Endothelial cell of hepatic sinusoid (primary cell): ENCODE measurements around the gene KCNJ10.

Experiments
- in situ Hi-C: cut with HindIII; loops from 2 replicates; pipeline ENCODE4 v1.10.0; 2017; ENCODE audit warnings: low sequenced_read_pairs

Gene KCNJ10

DNA sequence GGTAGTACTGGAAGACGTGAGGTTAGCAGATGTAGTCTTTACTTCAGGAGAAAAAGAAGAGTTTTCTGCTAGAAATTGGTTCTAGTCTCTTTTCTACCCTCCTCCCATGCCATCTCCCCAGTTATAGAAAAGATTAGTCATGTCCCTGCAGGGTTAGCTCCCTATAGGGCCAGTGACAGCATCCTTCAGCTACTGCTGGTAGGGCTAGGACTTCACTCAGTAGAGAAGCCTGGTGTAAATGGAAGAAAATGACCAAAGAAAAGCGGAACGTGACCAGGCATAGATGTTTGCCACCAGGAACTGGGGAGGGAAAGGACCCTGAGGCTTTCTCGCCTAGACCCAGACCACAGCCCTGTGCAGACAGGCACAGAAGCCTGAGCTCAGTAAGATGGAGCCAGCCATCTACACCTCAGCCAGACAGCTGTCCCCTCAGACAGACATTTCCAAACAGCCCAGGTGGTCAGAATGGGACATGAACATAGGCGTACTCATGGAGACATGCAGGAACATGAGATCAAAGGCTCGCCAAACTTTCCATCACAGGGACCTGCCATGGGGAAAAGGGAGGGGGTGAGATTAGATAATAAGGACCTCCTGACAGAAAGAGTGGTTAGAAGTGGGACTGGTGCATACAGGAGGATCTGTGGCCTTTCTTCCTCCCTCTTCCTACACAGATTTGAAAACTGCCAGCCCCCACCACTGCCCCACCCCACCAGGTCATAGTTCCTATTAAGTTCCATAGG lies 92.4 kb downstream of the KCNJ10 start:
- in situ Hi-C loops: no loop called here

DNA sequence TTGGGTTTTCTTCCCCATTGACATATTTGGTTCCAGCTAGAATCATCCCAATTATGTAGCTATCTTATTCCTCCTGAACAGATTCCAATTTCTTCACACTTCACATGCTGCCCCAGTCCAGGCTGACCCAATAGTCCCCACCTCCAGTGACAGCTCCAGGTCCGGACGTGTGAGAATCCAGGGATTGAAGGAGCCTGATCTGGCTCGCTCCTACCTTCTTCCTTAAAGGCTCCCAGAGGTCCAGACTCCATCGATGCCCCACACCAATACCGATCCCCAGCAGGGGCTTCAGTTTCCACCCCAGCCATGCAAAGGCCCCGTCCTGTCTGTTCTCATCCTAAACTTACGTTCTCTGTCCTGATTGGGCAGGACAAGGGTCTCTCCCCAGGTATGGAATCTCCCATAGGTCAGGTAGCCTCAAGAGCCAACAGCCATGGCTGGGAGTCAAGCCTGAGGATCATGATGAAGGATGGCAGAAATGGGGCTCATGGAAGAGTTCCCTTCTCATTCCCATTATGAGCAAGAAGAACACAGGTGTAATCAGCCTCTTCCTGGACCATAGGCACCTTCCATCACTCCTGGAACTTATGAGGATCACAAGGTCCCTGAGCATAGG lies 95.5 kb downstream of the KCNJ10 start:
- in situ Hi-C loops: no loop called here

DNA sequence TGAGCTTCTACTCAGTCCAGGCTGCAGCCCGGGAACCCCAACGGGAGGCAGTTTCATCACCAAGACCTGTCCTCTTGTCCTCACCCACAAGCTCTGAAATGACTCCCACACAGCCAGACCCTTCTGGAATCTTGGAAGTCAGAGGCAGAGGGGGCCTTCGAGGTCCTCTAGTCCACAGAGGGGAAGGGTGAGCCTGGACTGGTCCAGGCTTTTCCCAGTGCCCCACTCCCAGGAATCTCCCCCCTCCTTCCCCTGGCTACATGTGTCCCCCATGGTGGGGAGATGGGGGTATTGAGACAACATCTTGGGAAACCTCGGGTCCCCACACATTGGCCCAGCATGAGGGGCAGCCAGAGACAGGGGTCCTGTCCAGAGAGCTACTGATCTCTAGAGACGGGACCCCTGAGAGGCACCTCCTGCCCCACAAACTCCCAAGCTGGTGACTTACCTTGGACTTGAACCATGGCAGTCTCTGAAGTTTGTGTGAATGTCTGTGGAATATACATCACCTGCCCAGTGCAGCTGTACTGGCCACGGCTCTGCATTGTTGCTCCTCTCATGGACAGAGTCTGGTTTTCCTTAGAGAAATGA lies 96.5 kb downstream of the KCNJ10 start:
- in situ Hi-C loops: no loop called here

DNA sequence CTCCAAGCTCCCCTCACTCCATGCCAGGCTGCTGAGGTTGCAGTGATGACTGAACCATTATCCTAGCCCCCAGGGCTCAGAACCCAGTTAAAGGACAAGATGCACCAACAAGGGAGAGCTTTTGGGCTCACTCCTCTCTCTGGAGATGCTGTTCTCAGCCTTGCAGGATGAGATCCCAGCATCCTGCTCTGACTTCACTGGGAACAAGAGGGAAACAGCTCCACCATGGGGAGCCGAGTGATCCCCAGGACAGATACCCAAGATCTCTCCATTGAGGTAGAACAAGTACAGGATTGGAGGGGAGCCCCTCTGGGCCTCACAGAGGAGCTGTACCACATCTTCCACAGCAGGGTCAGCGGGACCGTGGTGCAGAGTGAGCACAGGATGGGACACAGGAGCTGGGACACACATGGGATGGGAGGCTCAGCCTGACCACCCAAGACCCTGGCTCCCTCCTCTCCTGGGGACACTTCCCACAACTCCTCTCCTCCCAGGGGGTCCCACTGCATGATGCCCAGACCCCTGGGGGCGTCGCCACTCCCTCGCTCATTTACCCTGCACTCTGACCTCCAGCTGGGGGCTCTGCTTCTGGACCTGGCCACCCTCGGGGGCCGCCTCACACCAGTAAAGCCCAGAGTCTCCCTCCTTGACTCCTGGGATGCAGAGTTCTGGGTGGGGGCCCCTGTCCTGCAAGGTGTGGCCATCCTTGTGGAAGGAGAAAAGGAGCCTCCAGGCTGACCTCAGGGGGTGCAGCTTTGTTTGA lies 97.3 kb downstream of the KCNJ10 start:
- in situ Hi-C loops: no loop called here

DNA sequence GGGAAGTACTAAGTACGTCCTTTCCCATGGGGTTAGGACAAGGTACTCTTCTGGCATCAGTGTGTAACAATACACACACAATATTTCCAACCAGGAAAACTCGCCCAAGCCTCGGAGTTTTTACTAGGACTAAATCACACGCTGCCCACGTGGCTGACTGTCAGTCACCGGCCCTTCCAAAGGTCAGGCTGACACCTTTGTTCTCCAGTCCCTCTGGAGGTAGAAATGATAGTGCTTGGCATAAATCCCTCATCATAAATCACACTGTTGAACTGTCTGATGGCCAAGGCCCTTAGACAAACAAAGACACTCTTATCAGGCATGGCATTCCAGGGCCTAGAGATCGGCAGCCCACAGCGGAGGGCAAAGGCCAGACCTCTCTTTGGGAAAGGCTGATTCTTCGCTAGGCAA lies 99.0 kb downstream of the KCNJ10 start:
- in situ Hi-C loops: no loop called here

DNA sequence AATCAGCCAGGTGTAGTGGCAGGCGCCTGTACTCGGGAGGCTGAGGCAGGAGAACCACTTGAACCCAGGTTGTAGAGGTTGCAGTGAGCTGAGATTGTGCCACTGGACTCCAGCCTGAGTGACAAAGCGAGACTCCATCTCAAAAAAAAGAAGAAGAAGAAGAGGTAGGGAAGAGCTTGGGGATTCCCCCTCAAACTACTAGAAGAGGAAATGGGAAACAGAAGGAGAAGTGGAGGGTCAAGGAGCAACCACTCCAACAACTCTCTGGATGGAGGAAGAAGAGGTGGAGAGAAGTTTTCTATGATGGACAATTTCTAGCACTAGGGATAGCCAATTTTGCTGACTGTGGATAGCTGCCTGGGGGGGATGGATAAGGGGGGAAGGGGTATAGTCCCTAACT lies 101.1 kb downstream of the KCNJ10 start:
- in situ Hi-C loops: loop anchor here (5.0 kb wide), 1 partner anchor 103 kb away; the partner anchor contains the start of gene KCNJ10

DNA sequence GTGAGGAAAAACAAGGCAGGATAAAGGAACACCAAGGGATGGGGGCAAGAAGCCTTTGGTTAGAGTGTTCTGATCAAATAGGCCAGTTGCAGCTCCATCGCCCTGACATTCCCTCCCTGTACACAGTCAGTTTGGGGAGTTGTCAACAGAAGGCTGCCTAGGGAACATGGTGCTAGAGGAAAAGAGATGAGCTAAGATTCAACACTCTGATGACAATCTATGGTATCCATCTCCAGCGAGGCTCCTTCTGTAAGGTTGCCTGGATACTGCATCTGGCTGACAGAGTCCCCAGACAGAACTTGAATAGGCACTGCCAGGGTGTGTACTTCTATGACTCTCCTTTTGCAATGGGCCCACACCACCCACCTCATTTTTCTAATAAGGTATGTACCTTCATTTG lies 104.7 kb downstream of the KCNJ10 start:
- in situ Hi-C loops: loop anchor here (5.0 kb wide), 1 partner anchor 107 kb away; the partner anchor contains the start of gene KCNJ10

DNA sequence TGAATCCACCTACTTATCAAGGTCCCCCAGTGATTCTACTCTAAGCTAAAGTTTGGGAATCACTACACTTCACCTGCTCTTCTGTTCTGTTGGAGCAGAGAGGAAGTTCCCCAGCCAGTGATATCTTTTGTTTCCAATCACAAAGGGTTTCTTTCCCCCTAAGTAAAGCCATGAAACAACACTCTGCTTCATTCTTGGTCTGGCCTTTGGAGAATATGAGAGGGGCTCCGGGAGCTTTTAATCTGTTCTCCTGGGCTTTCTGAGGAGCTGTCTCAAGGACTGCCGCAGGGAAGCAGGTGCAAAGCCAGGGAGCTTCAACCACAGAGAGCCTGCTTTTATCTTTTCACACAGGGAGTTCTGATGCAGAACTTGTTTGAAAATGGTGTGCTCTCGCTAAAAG lies 105.8 kb downstream of the KCNJ10 start:
- in situ Hi-C loops: no loop called here

DNA sequence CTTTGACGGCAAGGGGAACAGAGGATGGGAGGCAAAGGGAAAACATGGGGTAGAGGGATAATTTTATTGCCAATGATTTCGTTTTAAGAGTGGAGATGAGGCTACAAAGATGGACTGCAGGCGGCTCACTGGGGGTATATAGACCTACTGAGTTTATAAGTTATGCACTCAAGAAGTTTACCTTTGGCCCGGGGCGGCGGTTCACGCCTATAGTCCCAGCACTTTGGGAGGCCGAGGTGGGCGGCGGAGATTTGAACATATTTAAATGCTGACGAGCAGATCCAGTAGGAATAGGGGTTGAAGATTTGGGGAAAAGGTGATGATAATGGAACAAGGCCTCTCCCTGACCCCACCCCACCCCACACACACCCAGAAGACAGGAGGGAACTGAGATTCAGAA lies 107.8 kb downstream of the KCNJ10 start:
- in situ Hi-C loops: no loop called here

DNA sequence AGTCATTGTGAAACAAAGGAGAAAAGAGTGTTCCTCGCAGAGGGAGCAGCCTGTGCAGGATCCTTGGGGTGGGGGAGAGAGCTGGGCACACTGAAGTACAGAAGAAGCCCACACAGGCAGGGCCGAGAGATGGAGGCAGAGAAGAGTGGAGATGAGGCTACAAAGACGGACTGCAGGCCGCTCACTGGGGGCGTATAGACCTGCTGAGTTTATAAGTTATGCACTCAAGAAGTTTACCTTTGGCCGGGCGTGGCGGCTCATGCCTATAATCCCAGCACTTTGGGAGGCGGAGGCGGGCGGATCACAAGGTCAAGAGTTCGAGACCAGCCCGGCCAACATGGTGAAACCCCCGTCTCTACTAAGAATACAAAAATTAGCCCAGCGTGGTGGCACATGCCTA lies 108.3 kb downstream of the KCNJ10 start:
- in situ Hi-C loops: no loop called here

DNA sequence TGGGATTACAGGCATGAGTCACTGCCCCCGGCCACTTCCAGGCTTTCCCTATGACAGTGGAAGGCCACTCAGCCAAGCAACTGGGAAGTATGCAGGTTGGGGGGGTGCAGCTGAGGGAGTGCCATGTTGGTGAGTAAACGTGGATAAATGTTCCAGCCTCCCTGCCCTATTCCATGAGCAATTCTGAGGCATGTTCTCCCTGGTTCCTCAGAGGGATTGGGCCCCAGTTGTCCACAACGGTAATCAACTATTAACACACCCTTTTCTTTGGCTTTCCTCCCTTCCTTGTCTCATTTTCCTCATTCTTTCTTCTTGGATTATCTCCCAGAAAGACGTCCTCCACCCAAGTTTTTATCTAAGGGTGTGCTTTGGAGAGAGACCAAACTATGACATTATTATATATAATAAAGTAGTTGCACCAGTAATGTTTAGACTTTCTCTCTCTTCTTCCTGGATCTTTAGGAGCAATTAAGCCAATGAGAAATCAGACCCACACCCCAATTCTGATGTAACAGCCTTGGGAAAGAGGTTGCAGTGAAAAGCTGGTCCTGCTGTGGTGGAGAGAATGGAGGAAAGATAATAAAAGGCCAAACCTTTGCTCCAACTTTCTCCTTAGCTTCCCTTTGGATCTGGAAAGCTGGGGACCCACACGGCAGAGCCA lies 109.1 kb downstream of the KCNJ10 start:
- in situ Hi-C loops: no loop called here

DNA sequence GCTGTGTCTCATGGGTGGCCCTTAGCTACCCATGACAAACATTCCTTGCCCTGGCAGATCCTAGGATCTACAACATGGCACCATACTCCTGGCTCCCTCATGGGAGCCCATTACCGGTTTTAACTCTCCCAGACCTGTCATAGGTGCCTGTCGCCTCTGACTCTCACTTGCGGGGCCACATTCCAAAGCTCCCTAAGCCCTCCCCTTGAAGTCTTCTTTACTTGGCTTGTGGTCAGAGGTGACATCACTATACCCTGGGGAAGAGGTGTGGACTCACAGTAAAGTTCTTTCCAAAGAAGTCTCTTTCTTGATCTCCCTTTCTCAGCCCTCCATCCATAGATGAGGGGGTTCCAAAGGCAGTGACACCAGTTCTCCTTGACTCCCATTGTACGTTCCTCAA lies 110.5 kb downstream of the KCNJ10 start:
- in situ Hi-C loops: no loop called here

DNA sequence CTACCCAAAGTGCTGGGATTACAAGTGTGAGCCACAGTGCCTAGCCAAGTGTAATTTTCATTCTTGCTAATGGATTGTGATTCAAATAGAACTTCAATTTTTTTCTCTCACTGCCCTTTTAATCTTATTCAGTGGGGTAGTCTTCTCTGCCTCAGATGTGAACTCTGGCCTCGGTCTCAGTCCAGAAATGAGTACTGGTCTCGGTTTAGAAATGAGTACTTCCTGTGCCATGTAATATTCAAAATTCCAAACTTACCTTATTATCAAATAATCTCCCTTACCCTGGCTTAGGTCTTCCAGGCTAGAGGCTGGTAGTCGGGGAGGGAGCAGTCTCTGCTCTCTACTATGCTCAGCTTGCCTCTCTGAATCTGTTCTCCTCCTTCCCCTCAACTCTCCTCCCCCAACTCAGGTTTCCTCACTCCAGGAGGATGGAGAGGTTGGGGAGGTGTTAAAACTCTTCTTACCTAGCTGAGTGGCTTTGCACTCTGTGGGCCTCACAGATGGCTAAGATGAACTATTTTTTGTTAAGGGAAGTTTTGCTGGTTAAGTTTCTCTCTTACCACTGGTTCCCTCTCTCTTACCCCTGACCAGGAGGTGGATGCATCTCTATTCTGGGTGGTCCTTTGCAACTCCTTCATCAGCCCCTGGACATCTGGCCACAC lies 111.1 kb downstream of the KCNJ10 start:
- in situ Hi-C loops: no loop called here

DNA sequence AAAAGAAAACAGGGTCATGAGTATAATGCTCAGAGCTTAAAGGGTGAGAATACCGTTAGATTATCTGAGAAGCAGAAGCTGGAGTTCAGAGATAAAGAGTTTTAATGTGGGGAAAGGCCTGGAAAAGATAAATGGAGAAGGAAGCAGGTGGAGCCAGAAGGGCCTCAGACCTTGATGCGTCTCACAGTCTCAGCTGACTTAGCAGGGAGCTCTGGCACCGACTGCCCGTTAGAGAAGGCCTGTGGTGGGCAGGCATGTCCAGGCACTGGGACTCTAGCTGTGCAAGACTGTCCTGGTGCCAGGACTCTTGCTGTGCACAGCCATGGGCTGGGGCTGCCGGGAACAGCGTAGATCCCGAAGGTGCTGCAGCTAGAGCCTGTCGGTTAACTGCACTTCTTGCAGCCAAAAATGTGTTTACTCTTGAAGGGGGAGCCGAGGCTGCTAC lies 112.1 kb downstream of the KCNJ10 start:
- in situ Hi-C loops: no loop called here

DNA sequence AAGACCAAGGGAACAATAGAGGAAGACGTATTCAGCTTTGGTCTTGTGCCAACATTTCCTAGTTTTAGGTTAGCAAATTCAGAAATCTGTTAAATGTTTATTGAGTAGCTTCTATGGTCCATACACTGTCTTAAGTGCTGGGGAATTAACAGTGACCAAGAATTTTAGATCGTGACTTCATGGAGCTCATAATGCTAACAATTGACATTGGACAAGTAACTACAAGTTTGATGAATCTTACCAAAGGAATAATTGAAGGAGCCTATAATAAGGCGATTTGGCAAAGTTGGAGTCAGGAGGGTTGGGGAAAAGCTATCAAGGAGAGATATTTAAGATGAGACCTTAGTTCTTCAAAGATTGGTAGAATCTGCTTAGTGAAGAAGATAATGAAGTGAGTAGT lies 114.5 kb downstream of the KCNJ10 start:
- in situ Hi-C loops: no loop called here

DNA sequence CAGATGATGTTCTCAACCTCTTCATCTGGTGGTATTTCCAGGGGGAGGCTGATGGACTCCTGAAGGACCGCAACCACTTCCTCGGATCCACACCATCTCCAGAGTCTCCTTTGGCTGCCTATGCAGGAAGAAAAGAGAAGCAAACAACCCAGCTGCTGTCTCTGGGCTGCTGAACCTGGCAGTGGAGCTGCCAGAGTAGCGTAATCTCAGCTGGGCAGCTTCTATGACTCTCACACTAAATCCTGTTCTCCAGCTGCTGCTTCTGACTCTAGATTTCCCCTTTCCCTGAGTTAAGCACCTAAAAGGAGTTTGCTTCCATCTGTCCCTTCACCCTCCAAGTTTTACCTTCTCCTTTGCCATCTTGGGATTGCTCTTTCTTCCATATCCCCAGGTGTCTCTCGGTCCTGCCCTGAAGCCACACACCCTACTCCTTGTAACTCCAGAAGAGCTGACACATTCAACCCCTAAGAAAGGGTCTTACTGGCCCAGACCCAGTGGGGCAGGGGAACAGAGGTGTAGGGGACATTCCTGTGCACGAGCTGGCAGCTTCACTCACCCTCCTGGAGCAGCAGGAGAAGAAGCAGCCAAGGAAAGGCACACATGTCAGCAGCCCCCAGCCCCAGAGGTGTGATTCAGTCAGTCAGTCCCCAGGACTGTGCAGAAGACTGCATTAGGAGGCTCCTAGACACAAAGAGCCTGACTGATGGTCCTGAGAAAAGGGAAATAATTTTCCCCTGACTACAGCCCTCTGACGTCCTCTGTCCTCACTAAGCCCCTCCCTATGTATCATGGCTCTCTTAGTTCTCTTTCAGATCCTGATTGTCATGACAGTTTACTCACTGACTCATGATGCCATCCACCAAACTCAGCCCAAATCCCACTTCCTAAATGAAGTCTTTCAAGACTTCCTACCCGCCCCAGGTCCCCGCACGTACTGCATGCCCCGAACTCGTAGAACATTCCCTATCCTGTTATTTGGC lies 116.1 kb downstream of the KCNJ10 start, which contains the start of gene SLAMF9:
SLAMF9 (minus strand) TSS at position 702 of the 980 bp plus-strand sequence; CDS start at position 602, 100 bp downstream.
- in situ Hi-C loops: no loop called here

DNA sequence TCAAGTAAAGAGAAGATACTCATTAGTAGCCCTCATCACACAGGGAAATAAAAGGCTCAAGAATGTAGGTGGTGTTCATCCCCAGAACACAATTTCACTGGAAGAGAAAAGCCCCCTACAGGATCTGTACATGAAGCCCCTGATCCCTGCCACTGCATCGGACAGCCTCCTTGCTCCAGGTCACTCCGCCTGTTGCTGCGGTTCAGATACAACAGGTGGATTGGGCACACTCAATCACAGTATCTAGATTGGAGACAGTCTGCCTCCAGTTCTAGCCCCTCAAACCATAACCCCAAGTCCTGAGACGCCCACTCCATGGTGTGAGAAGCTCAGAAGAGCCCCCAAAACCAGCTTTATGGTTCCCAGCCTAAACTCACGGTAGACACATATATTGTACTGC lies 117.0 kb downstream of the KCNJ10 start:
- in situ Hi-C loops: no loop called here

DNA sequence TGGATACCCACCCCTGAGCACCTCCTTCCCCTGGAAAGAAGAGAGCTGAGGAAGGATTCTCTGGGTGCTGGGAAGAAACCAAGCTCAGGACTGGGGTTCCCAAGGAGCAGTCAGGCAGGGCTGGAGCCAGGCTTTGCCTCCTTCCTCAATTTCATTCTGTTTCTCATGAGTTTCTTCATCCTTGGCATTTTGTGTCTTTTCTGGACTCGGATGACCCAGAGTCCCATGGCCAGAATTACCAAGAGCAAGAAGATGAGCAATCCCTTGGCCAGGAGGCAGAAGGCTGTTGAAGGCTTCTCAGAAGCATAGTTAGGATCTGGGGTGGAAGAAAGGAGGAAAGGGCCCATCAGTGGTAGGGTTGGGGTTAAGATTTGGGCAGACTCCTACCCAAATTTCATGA lies 118.4 kb downstream of the KCNJ10 start:
- in situ Hi-C loops: no loop called here

DNA sequence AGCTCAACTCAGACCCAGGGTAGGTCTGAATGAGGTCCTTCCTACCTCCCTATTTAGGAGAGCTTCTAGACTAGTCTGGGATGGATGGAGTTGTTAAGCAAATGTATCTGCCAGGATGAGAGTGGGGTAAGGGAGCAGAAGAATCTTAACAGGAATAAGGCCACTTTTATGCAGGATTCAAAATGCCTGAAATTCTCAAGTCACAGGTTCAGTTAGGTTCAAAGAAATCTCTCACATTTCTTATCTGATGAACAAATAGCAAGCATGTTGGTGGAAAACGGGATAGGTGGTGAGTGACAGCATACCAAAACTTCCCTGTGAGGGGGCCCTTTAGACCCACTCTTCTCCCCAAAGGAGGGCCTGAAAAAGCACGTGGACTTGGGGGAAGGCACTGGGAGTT lies 118.9 kb downstream of the KCNJ10 start:
- in situ Hi-C loops: no loop called here
